Measurements from ENCODE around the gene KLHL6. TPM values are rescaled to one million over a fixed set of nuclear protein-coding genes. Genes with fewer than 3 reads are reported as not detected.
"Not testable (repeated sequence)": the region's sequence is repeated elsewhere in the genome, so short reads cannot be mapped to it uniquely, and the experiment has no call there.

Gene KLHL6
- total RNA-seq, 6 donors from 2014 or later = 15.2 to 77.5 (median 25.6) TPM

- Histone ChIP-seq H3K36me3 (no peaks in the 10 kb centered on the region), H3K27me3 (no peaks in the 10 kb centered on the region), H3K4me1 (peaks cover 3 to 8% (median 7%) of the 10 kb centered on the region in 4 donors), H3K4me3 (no peak overlapping the region), H3K27ac (no peak overlapping the region), H3K9me3 (no peaks in the 10 kb centered on the region)
- ATAC-seq (ENCODE audit: low FRiP score in 2 of 2) (no peak), DNase-seq (no peak)
- TF ChIP-seq POLR2AphosphoS5 (IDR thresholded peaks at IDR 0.05) (no peak), POLR2A (IDR thresholded peaks at IDR 0.05) (no peak), EP300 (IDR thresholded peaks at IDR 0.05) (no peak), CTCF (IDR thresholded peaks at IDR 0.05) (no peak)
- 95 to 99% methylated on average over 2 of the region's 2 CpGs for WGBS, 2 donors
Measured at GRCh38 chr3:183473969-183474368, 81.5 kb downstream of the KLHL6 start.

GRCh38 chr3:183472155-183472554, 83.4 kb downstream of the KLHL6 start:
- no peak for ATAC-seq (ENCODE audit: low FRiP score in 2 of 2)
- 54 to 61% methylated on average over 6 of the region's 6 CpGs for whole genome bisulfite sequencing, 2 donors
- TF ChIP-seq POLR2A (IDR thresholded peaks at IDR 0.05) = no peak
- TF ChIP-seq POLR2AphosphoS5 (IDR thresholded peaks at IDR 0.05) = no peak
- no peak for TF ChIP-seq EP300 (IDR thresholded peaks at IDR 0.05)
- TF ChIP-seq CTCF (IDR thresholded peaks at IDR 0.05) = no peak
- Histone ChIP-seq H3K36me3 (no peaks in the 10 kb centered on the region), H3K4me1 (peaks cover 4 to 10% (median 8%) of the 10 kb centered on the region in 4 donors), H3K4me3 (no peak overlapping the region), H3K9me3 (no peaks in the 10 kb centered on the region), H3K27ac (no peak overlapping the region), H3K27me3 (no peaks in the 10 kb centered on the region)
- no peak for DNase-seq

GRCh38 chr3:183468424-183468823, 87.1 kb downstream of the KLHL6 start:
- H3K4me3 ChIP-seq = no peak overlapping the region
- no peak overlapping the region for H3K27ac ChIP-seq
- H3K36me3 ChIP-seq = no peaks in the 10 kb centered on the region
- WGBS, 2 donors = 87 to 88% methylated on average over 1 of the region's 1 CpG
- TF ChIP-seq POLR2AphosphoS5 (IDR thresholded peaks at IDR 0.05) (no peak), EP300 (IDR thresholded peaks at IDR 0.05) (no peak), POLR2A (IDR thresholded peaks at IDR 0.05) (no peak), CTCF (IDR thresholded peaks at IDR 0.05) (no peak)
- H3K4me1 ChIP-seq = peaks cover 4 to 10% (median 8%) of the 10 kb centered on the region in 4 donors
- no peaks in the 10 kb centered on the region for H3K9me3 ChIP-seq
- DNase-seq = no peak
- H3K27me3 ChIP-seq = no peaks in the 10 kb centered on the region
- ATAC-seq (ENCODE audit: low FRiP score in 2 of 2) = no peak

GRCh38 chr3:183466575-183466974, 88.9 kb downstream of the KLHL6 start:
- H3K36me3 ChIP-seq = no peaks in the 10 kb centered on the region
- no peak for DNase-seq
- H3K4me1 ChIP-seq = peaks cover 4 to 10% (median 8%) of the 10 kb centered on the region in 4 donors
- no peaks in the 10 kb centered on the region for H3K9me3 ChIP-seq
- no peak for ATAC-seq (ENCODE audit: low FRiP score in 2 of 2)
- WGBS, 2 donors = 81 to 86% methylated on average over 3 of the region's 3 CpGs
- no peaks in the 10 kb centered on the region for H3K27me3 ChIP-seq
- TF ChIP-seq POLR2AphosphoS5 (IDR thresholded peaks at IDR 0.05) = no peak
- no peak overlapping the region for H3K27ac ChIP-seq
- no peak overlapping the region for H3K4me3 ChIP-seq

- H3K4me1 ChIP-seq; H3K27ac ChIP-seq; H3K27me3 ChIP-seq; H3K4me3 ChIP-seq; ATAC-seq (ENCODE audit: low FRiP score in 2 of 2); DNase-seq; H3K9me3 ChIP-seq; H3K36me3 ChIP-seq: not testable (repeated sequence)
- WGBS, 2 donors = 86 to 88% methylated on average over 13 of the region's 13 CpGs
Measured at GRCh38 chr3:183465710-183466109, 89.8 kb downstream of the KLHL6 start.

- Histone ChIP-seq H3K9me3 (no peaks in the 10 kb centered on the region), H3K27me3 (no peaks in the 10 kb centered on the region), H3K36me3 (no peaks in the 10 kb centered on the region), H3K4me1 (peaks cover 4 to 7% (median 6%) of the 10 kb centered on the region in 4 donors), H3K27ac (no peak overlapping the region), H3K4me3 (no peak overlapping the region)
- TF ChIP-seq CTCF (IDR thresholded peaks at IDR 0.05) = no peak
- WGBS, 2 donors = 71 to 89% methylated on average over 2 of the region's 2 CpGs
- DNase-seq (no peak), ATAC-seq (ENCODE audit: low FRiP score in 2 of 2) (no peak)
Measured at GRCh38 chr3:183464480-183464879, 91.0 kb downstream of the KLHL6 start.

Data from upper lobe of left lung (tissue), 6 donors.